Sigmoid colon (tissue), 3 donors: ENCODE measurements around the gene PRRC2C.

Source experiments
- CTCF ChIP-seq, 4 experiments: fragments of 450-650 bp in 3 of 4; fragments of 200-600 bp in 1 of 4; IDR thresholded peaks; one replicate each; pipeline ENCODE4 v1.5.1; 2016 to 2019; ENCODE audit warnings: antibody characterized with exemption in 4 of 4, mild to moderate bottlenecking in 3 of 4, moderate library complexity in 2 of 4
- POLR2A ChIP-seq, 2 donors: fragments of 450-650 bp; IDR thresholded peaks; one replicate each; pipeline ENCODE4 v1.6.1; 2016; ENCODE audit warnings: antibody characterized with exemption in 2 of 2, mild to moderate bottlenecking in 2 of 2, moderate library complexity in 2 of 2

- TF ChIP-seq CTCF (IDR thresholded peaks at IDR 0.05) (no peak), POLR2A (IDR thresholded peaks at IDR 0.05) (no peak)
Measured at GRCh38 chr1:171460018-171460620, 25.2 kb upstream of the PRRC2C start.
